ENCODE results near the gene ANAPC15.

Gene ANAPC15

DNA sequence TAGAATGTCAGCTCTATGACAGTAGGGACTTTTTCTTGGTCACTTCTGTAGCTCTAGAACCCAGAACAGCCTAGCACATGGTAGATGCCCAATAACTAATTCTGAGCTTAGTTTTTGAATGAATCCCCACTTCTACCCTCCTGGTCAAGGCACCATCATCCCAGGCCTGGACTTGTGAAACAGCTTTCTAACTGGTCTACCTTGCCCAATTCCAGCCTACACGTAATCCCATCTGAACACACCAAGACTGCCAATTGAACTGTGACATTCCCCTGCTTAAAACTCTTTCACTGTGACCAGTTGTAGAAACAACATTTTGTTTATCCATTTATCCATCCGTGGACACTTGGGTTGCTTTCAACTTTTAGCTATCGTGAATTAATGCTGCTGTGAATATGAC lies 16.9 kb upstream of the ANAPC15 start:
- no peaks in the 10 kb centered on the region for H3K9me3 ChIP-seq
- no peaks in the 10 kb centered on the region; the same call in 1 of the 2 replicates for H3K27me3 ChIP-seq

DNA sequence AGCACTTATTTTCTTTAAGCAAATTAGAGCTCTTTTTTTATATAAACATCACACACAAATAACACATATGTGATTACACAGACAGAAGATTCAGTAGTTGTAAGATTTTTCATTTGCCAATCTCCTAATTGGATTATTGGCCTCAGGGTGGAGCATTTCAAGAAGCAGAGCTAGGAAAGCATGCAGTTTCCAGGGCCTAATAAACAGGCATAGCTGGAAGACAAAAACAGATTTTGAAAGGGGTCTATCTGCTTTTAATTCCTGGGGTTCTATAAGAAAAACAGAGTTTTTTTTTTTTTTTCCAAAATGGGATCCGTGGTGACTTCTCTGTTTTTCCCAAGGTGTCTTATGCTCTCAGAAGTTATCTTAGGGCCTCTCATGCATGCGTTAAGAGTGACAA lies 15.4 kb upstream of the ANAPC15 start:
- H3K27me3 ChIP-seq: no peaks in the 10 kb centered on the region; the same call in 1 of the 2 replicates
- TF ChIP-seq, protein P1, sequence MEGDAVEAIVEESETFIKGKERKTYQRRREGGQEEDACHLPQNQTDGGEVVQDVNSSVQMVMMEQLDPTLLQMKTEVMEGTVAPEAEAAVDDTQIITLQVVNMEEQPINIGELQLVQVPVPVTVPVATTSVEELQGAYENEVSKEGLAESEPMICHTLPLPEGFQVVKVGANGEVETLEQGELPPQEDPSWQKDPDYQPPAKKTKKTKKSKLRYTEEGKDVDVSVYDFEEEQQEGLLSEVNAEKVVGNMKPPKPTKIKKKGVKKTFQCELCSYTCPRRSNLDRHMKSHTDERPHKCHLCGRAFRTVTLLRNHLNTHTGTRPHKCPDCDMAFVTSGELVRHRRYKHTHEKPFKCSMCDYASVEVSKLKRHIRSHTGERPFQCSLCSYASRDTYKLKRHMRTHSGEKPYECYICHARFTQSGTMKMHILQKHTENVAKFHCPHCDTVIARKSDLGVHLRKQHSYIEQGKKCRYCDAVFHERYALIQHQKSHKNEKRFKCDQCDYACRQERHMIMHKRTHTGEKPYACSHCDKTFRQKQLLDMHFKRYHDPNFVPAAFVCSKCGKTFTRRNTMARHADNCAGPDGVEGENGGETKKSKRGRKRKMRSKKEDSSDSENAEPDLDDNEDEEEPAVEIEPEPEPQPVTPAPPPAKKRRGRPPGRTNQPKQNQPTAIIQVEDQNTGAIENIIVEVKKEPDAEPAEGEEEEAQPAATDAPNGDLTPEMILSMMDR (IDR thresholded peaks at IDR 0.05; ENCODE audit: low read depth, low read length): no peak
- H3K36me3 ChIP-seq: no peaks in the 10 kb centered on the region
- DNase-seq: no peak
- H3K9me3 ChIP-seq: no peaks in the 10 kb centered on the region
- no peak overlapping the region for H3K4me3 ChIP-seq (ENCODE audit: low read depth, low read length)
- no peaks in the 10 kb centered on the region for H3K4me1 ChIP-seq

More for the DNA sequence above, 16.9 kb upstream of the ANAPC15 start:
- DNase-seq: no peak
- H3K4me3 ChIP-seq (ENCODE audit: low read depth, low read length): no peak overlapping the region
- H3K4me1 ChIP-seq: no peaks in the 10 kb centered on the region
- no peaks in the 10 kb centered on the region for H3K36me3 ChIP-seq
- TF ChIP-seq, protein P1 (IDR thresholded peaks at IDR 0.05; ENCODE audit: low read depth, low read length): no peak

DNA sequence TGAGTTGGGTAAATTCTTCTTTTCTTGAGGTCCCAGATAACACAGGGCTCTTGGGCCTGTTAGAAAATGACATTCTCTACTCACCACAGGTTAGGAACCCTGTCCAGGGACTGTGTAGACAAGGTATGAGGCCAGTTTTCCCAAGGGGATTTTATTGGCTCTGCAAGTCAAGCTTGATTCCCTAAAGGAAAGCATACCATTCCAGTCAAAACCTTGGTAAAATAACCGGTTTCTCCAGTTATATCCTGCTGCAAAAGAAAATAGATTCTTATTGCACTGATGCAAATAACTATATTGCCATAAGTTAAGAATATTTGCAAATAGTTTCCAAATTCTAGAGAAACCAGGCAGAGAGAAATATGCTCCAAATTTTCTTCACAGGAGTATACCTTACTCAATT lies 13.5 kb upstream of the ANAPC15 start:
- no peaks in the 10 kb centered on the region for H3K4me1 ChIP-seq
- DNase-seq: no peak
- H3K9me3 ChIP-seq: no peaks in the 10 kb centered on the region
- H3K4me3 ChIP-seq (ENCODE audit: low read depth, low read length): no peak overlapping the region
- H3K36me3 ChIP-seq: no peaks in the 10 kb centered on the region
- no peaks in the 10 kb centered on the region for H3K27me3 ChIP-seq
- TF ChIP-seq, protein P1 (IDR thresholded peaks at IDR 0.05; ENCODE audit: low read depth, low read length): no peak

DNA sequence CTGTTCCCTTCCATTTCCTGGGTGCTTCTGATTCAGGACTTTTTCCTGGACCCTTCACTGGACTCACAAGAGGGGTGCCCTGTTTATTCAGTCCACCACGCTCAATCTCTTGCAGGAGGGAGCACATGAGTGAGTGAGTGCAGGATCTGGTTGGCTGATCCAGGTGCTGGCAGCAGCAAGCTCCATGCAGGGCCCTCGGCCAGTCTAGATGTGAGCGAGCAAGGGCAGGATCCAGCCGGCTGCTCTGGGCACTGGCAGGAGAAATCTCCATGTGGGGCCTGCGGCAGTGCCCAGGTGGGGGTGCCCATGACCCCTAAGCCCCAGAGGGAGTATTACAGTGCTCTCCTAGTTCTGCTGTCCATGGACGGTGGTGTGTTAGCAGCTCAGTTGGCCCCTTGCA lies 11.6 kb upstream of the ANAPC15 start:
- Histone ChIP-seq H3K4me3 (ENCODE audit: low read depth, low read length) (no peak overlapping the region), H3K4me1 (no peaks in the 10 kb centered on the region), H3K27me3 (no peaks in the 10 kb centered on the region), H3K9me3 (no peaks in the 10 kb centered on the region), H3K36me3 (no peaks in the 10 kb centered on the region)
- no peak for DNase-seq
- TF ChIP-seq, protein P1 (IDR thresholded peaks at IDR 0.05; ENCODE audit: low read depth, low read length): no peak

DNA sequence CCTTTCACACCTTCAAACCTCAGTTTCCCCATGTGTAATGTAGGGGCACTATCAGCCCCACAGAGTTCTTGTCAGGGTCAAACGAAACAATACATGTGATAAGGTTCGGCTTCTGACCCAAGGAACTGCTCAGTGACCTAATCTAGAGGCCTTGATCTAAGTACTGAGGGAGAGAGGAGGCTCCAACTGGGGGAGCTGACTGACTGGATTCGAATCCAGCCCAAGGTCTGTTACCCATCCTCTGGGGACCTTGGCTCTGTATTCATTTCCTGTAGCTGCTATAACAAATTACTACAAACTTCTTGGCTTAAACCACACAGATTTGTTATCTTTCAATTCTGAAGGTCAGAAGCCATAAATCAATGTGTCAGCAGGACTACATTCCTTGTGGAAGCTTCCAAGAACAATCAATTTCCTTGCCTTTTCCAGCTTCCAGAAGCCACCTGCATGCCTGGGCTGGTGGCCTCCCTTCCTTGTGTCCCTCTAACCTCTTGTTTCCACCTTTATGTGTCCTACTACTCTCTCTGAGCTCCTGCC lies 10.7 kb upstream of the ANAPC15 start:
- no peak for DNase-seq
- no peaks in the 10 kb centered on the region for H3K9me3 ChIP-seq
- H3K27me3 ChIP-seq: no peaks in the 10 kb centered on the region
- no peaks in the 10 kb centered on the region for H3K36me3 ChIP-seq
- TF ChIP-seq, protein P1 (IDR thresholded peaks at IDR 0.05; ENCODE audit: low read depth, low read length): no peak
- no peaks in the 10 kb centered on the region for H3K4me1 ChIP-seq
- H3K4me3 ChIP-seq (ENCODE audit: low read depth, low read length): no peak overlapping the region

DNA sequence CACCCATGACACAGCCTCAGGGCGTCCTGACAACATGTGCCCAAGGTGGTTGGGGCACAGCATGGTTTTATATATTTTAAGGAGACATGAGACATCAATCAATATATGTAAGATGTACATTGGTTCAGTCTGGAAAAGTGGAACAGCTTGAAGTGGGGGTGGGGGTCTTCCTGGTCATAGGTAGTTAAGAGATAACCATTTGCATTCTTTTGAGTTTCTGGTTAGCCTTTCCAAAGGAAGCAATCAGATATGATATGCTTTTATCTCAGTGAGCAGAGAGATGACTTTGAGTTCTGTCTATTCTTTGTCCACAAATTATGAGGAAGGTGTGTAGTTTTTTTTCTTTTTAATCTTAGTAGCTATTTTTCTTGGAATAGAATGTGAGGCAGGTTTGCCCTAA lies 10.1 kb upstream of the ANAPC15 start:
- H3K4me1 ChIP-seq: no peaks in the 10 kb centered on the region
- no peaks in the 10 kb centered on the region for H3K9me3 ChIP-seq
- H3K4me3 ChIP-seq (ENCODE audit: low read depth, low read length): no peak overlapping the region
- no peaks in the 10 kb centered on the region for H3K27me3 ChIP-seq
- no peak for DNase-seq
- H3K36me3 ChIP-seq: no peaks in the 10 kb centered on the region
- TF ChIP-seq, protein P1 (IDR thresholded peaks at IDR 0.05; ENCODE audit: low read depth, low read length): no peak
